IMR-90 (cell line): Measurements from ENCODE around the gene ERCC6. TPM values are rescaled to one million over a fixed set of nuclear protein-coding genes. Genes with fewer than 3 reads are reported as not detected.

Source experiments
- ATAC-seq: fragments of 200-7000 bp; cut with Tn5 transposase; 2 replicates; pipeline ENCODE4 v1.9.1; 2020; ENCODE audit warnings: low read depth, mild to moderate bottlenecking, moderate library complexity
- BruUV-seq: library from RNA; stranded (reverse); fragments of 400-500 nt; replicated peaks from 2 replicates; lab custom pipeline; 2021; lab: Mats Ljungman, UMichigan
- CTCF ChIA-PET: fragments of 300-600 bp; formaldehyde crosslinking; extraction: SDS; loops from one replicate; lab custom pipeline; 2021; ENCODE audit warnings: antibody characterized with exemption; lab: Yijun Ruan, JAX
- POLR2A ChIA-PET: fragments of 300-600 bp; sonication (Branson Sonifier 250); formaldehyde crosslinking; loops from one replicate; lab custom pipeline; 2022; ENCODE audit warnings: antibody characterized with exemption; ENCODE audit not compliant: unreplicated experiment; lab: Charles Lee
- DNase-seq: peaks from one replicate; pipeline ENCODE4 v3.0.0; 2013
- H2AFZ ChIP-seq: replicated peaks from 2 replicates; pipeline ENCODE3; 2013; ENCODE audit warnings: low read length, mild to moderate bottlenecking; ENCODE audit not compliant: poor library complexity
- H2AK5ac ChIP-seq: 2 replicates; pipeline ENCODE4 v1.6.1; 2013; ENCODE audit warnings: low read depth, low read length, inconsistent platforms
- H2AK9ac ChIP-seq: replicated peaks from 2 replicates; pipeline ENCODE3; 2013; ENCODE audit warnings: mild to moderate bottlenecking, low read depth, low read length, moderate library complexity; ENCODE audit not compliant: poor library complexity
- H2BK120ac ChIP-seq: 2 replicates; pipeline ENCODE4 v1.6.1; 2013; ENCODE audit warnings: low read depth, low read length, inconsistent platforms
- H2BK15ac ChIP-seq: 3 replicates; pipeline ENCODE4 v1.6.1; 2013; ENCODE audit warnings: low read depth, low read length, inconsistent platforms
- H2BK20ac ChIP-seq: 2 replicates; pipeline ENCODE4 v1.6.1; 2013; ENCODE audit warnings: low read depth, mild to moderate bottlenecking, inconsistent platforms, low read length, moderate library complexity
- H2BK5ac ChIP-seq: 2 replicates; pipeline ENCODE4 v1.6.1; 2013; ENCODE audit warnings: mild to moderate bottlenecking, low read depth, low read length, inconsistent platforms; ENCODE audit not compliant: poor library complexity, severe bottlenecking
- H3K14ac ChIP-seq: replicated peaks from 2 replicates; pipeline ENCODE4 v1.6.1; 2013; ENCODE audit warnings: low read depth, low read length, inconsistent platforms
- H3K18ac ChIP-seq: 2 replicates; pipeline ENCODE4 v1.6.1; 2013; ENCODE audit warnings: low read depth, low read length, control low read depth
- H3K23ac ChIP-seq: 2 replicates; pipeline ENCODE4 v1.6.1; 2013; ENCODE audit warnings: low read depth, low read length, inconsistent platforms
- H3K27ac ChIP-seq: 2 replicates; pipeline ENCODE4 v1.5.1; 2013; ENCODE audit warnings: mild to moderate bottlenecking, control low read depth, low read length; ENCODE audit not compliant: insufficient read depth
- H3K27me3 ChIP-seq: 2 replicates; pipeline ENCODE4 v1.6.1; 2013; ENCODE audit warnings: low read length; ENCODE audit not compliant: control insufficient read depth, insufficient read depth
- H3K36me3 ChIP-seq: 2 replicates; pipeline ENCODE4 v1.6.1; 2013; ENCODE audit warnings: low read length, mixed read lengths; ENCODE audit not compliant: control insufficient read depth, insufficient read depth
- H3K4ac ChIP-seq: 2 replicates; pipeline ENCODE4 v1.6.1; 2013; ENCODE audit warnings: low read depth, low read length, inconsistent platforms
- H3K4me1 ChIP-seq: 2 replicates; pipeline ENCODE4 v1.6.1; 2013; ENCODE audit warnings: low read length, mixed read lengths; ENCODE audit not compliant: control insufficient read depth, insufficient read depth
- H3K4me2 ChIP-seq: 2 replicates; pipeline ENCODE4 v1.6.1; 2013; ENCODE audit warnings: low read depth, mild to moderate bottlenecking, control low read depth, low read length, moderate library complexity
- H3K4me3 ChIP-seq: 2 replicates; pipeline ENCODE4 v1.5.1; 2013; ENCODE audit warnings: low read depth, mild to moderate bottlenecking, control low read depth, low read length, moderate library complexity; ENCODE audit not compliant: insufficient read depth
- H3K56ac ChIP-seq: 2 replicates; pipeline ENCODE4 v1.6.1; 2013; ENCODE audit warnings: low read length, inconsistent platforms; ENCODE audit not compliant: insufficient read depth; ENCODE audit errors: extremely low read depth
- H3K79me1 ChIP-seq, 2 experiments: 2 replicates each; pipeline ENCODE4 v1.6.1; 2013; ENCODE audit warnings: low read length in 2 of 2, inconsistent platforms in 1 of 2, low read depth in 1 of 2
- H3K9ac ChIP-seq: 2 replicates; pipeline ENCODE4 v1.6.1; 2013; ENCODE audit warnings: low read depth, low read length, control low read depth
- H3K9me1 ChIP-seq: 2 replicates; pipeline ENCODE4 v1.6.1; 2013; ENCODE audit warnings: low read length, inconsistent platforms; ENCODE audit not compliant: insufficient read depth
- H3K9me3 ChIP-seq: 2 replicates; pipeline ENCODE4 v1.6.1; 2013; ENCODE audit warnings: low read length; ENCODE audit not compliant: control insufficient read depth, insufficient read depth
- H4K20me1 ChIP-seq: 2 replicates; pipeline ENCODE4 v1.6.1; 2013; ENCODE audit warnings: low read length, inconsistent platforms; ENCODE audit not compliant: insufficient read depth
- H4K5ac ChIP-seq: 2 replicates; pipeline ENCODE4 v1.6.1; 2013; ENCODE audit warnings: mild to moderate bottlenecking, low read depth, low read length, control low read depth
- H4K8ac ChIP-seq, 2 experiments: 2 replicates each; pipeline ENCODE4 v1.6.1; 2013; ENCODE audit warnings: low read depth in 2 of 2, low read length in 2 of 2, control low read depth in 1 of 2, inconsistent platforms in 1 of 2
- H4K91ac ChIP-seq: 2 replicates; pipeline ENCODE4 v1.6.1; 2013; ENCODE audit warnings: low read depth, low read length, inconsistent platforms; ENCODE audit not compliant: insufficient read depth
- BHLHE40 ChIP-seq: fragments of 150-350 bp; IDR thresholded peaks from 2 replicates; pipeline ENCODE4 v1.6.1; 2016; ENCODE audit warnings: mild to moderate bottlenecking, low read depth, low read length
- CEBPB ChIP-seq: IDR thresholded peaks from 2 replicates; pipeline ENCODE4 v1.6.1; 2012; ENCODE audit warnings: low read depth, low read length, improper control_type of control experiment
- CHD1 ChIP-seq: IDR thresholded peaks from 2 replicates; pipeline ENCODE4 v1.6.1; 2012; ENCODE audit warnings: low read depth, low read length, improper control_type of control experiment
- FOS ChIP-seq: fragments of 150-350 bp; IDR thresholded peaks from 2 replicates; pipeline ENCODE4 v1.6.1; 2016; ENCODE audit warnings: low read depth, low read length
- MAFK ChIP-seq: IDR thresholded peaks from 2 replicates; pipeline ENCODE4 v1.6.1; 2012; ENCODE audit warnings: low read depth, low read length, improper control_type of control experiment
- MAZ ChIP-seq: IDR thresholded peaks from 2 replicates; pipeline ENCODE4 v1.6.1; 2012; ENCODE audit warnings: low read depth, mild to moderate bottlenecking, low read length, improper control_type of control experiment, moderate library complexity, borderline replicate concordance
- MXI1 ChIP-seq: IDR thresholded peaks from 2 replicates; pipeline ENCODE4 v1.6.1; 2012; ENCODE audit warnings: low read depth, mild to moderate bottlenecking, low read length, moderate library complexity, borderline replicate concordance
- NFE2L2 ChIP-seq: fragments of 150-350 bp; IDR thresholded peaks from 2 replicates; pipeline ENCODE4 v1.6.1; 2016; ENCODE audit warnings: low read depth, mild to moderate bottlenecking, low read length
- POLR2A ChIP-seq: IDR thresholded peaks from 2 replicates; pipeline ENCODE4 v1.6.1; 2012; ENCODE audit warnings: mild to moderate bottlenecking, low read depth, low read length
- RAD21 ChIP-seq: IDR thresholded peaks from 2 replicates; pipeline ENCODE4 v1.6.1; 2012; ENCODE audit warnings: low read length, improper control_type of control experiment
- RCOR1 ChIP-seq: IDR thresholded peaks from 2 replicates; pipeline ENCODE4 v1.6.1; 2012; ENCODE audit warnings: mild to moderate bottlenecking, low read length, improper control_type of control experiment; ENCODE audit not compliant: insufficient replicate concordance
- RFX5 ChIP-seq: IDR thresholded peaks from 2 replicates; pipeline ENCODE4 v1.8.0; 2012; ENCODE audit warnings: low read depth, mild to moderate bottlenecking, low read length, moderate library complexity
- SMC3 ChIP-seq: fragments of 150-350 bp; IDR thresholded peaks from 2 replicates; pipeline ENCODE4 v1.6.1; 2016; ENCODE audit warnings: low read depth, mild to moderate bottlenecking, antibody characterized with exemption, low read length, moderate library complexity
- WGBS, 2 experiments: methylation state at CpG; one replicate each; pipeline versions ENCODE4 v1.1.5 to v1.1.7; 2013; ENCODE audit warnings: missing lambda C conversion rate in 2 of 2; ENCODE audit not compliant: insufficient read length in 1 of 2; ENCODE audit errors: extremely low coverage in 2 of 2; 5-methylcytosine and 5-hydroxymethylcytosine counted together
- dilution Hi-C: fragments of 300-500 bp; cut with HindIII; formaldehyde crosslinking; loops from one replicate; pipeline ENCODE4 v1.14.3; 2018; ENCODE audit warnings: low sequenced_read_pairs; ENCODE audit not compliant: unreplicated experiment
- in situ Hi-C: fragments of 300-500 bp; cut with MboI; formaldehyde crosslinking; loops from 3 replicates; pipeline ENCODE4 v1.14.3; 2019; ENCODE audit warnings: low sequenced_read_pairs, inconsistent platforms, mixed read lengths
- intact Hi-C: fragments of 100-400 bp; cut with micrococcal nuclease; formaldehyde crosslinking; loops from 2 replicates; pipeline ENCODE4 v1.10.0; 2022
- polyA plus RNA-seq, 3 experiments: library from polyadenylated mRNA; depleted of rRNA; stranded (reverse); fragments of >200 nt; gene quantifications; 2 replicates each; pipeline ENCODE4 v1.2.3, GENCODE V29; 2012; ENCODE audit warnings: low replicate concordance in 1 of 3
- total RNA-seq: library from RNA; depleted of rRNA; stranded (reverse); fragments of >200 nt; gene quantifications from 2 replicates; pipeline ENCODE4 v1.2.3, GENCODE V29; 2012
- TF ChIP-seq, protein P1 (sequence below): fragments of 150-350 bp; IDR thresholded peaks from 2 replicates; pipeline ENCODE4 v1.6.1; 2017; ENCODE audit warnings: mild to moderate bottlenecking, antibody characterized with exemption, low read length, low read depth
- TF ChIP-seq, protein P2 (sequence below): conservative IDR thresholded peaks from 2 replicates; pipeline ENCODE4 v1.5.1; 2012; ENCODE audit warnings: mild to moderate bottlenecking, low read depth, low read length, improper control_type of control experiment
- TF ChIP-seq, protein P3 (sequence below): fragments of 150-350 bp; IDR thresholded peaks from 2 replicates; pipeline ENCODE4 v1.6.1; 2016; ENCODE audit warnings: low read depth, mild to moderate bottlenecking, low read length, moderate library complexity, borderline replicate concordance

Gene ERCC6
- total and polyA plus RNA-seq, 2 of the 4 experiments (the other 2 are of a cell fraction), result 7.3 to 14.9 TPM

DNA sequence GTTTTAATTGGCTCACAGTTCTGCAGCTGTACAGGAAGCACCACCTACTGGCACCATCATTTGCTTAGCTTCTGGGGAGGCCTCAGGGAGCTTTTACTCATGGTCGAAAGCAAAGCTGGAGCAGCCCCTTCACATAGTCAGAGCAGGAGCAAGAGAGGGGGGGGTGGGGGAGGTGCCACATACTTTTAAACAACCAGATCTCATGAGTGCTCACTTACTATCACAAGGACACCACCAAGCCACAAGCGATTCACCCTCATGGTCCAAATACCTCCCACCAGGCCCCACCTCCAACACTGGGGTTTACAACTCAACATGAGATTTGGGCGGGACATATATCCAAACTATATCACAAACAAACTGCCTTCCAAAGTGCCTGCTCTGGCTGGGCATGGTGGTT lies 39.5 kb upstream of the ERCC6 start:
- H3K79me1 ChIP-seq, result no peaks in the 10 kb centered on the region
- no peak overlapping the region for H3K4me2 ChIP-seq
- H4K8ac ChIP-seq, result no peak overlapping the region
- intact Hi-C loops (no loop called here), dilution Hi-C loops (no loop called here), in situ Hi-C loops (no loop called here)
- no peaks in the 10 kb centered on the region for H4K20me1 ChIP-seq
- H3K9me1 ChIP-seq, result no peaks in the 10 kb centered on the region
- H3K27ac ChIP-seq, result no peak overlapping the region
- TF ChIP-seq, protein P1, sequence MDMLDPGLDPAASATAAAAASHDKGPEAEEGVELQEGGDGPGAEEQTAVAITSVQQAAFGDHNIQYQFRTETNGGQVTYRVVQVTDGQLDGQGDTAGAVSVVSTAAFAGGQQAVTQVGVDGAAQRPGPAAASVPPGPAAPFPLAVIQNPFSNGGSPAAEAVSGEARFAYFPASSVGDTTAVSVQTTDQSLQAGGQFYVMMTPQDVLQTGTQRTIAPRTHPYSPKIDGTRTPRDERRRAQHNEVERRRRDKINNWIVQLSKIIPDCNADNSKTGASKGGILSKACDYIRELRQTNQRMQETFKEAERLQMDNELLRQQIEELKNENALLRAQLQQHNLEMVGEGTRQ, result no peak
- TF ChIP-seq, protein P2, sequence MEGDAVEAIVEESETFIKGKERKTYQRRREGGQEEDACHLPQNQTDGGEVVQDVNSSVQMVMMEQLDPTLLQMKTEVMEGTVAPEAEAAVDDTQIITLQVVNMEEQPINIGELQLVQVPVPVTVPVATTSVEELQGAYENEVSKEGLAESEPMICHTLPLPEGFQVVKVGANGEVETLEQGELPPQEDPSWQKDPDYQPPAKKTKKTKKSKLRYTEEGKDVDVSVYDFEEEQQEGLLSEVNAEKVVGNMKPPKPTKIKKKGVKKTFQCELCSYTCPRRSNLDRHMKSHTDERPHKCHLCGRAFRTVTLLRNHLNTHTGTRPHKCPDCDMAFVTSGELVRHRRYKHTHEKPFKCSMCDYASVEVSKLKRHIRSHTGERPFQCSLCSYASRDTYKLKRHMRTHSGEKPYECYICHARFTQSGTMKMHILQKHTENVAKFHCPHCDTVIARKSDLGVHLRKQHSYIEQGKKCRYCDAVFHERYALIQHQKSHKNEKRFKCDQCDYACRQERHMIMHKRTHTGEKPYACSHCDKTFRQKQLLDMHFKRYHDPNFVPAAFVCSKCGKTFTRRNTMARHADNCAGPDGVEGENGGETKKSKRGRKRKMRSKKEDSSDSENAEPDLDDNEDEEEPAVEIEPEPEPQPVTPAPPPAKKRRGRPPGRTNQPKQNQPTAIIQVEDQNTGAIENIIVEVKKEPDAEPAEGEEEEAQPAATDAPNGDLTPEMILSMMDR, result no peak
- TF ChIP-seq MXI1, result no peak
- no peak for TF ChIP-seq NFE2L2
- TF ChIP-seq, protein P3, sequence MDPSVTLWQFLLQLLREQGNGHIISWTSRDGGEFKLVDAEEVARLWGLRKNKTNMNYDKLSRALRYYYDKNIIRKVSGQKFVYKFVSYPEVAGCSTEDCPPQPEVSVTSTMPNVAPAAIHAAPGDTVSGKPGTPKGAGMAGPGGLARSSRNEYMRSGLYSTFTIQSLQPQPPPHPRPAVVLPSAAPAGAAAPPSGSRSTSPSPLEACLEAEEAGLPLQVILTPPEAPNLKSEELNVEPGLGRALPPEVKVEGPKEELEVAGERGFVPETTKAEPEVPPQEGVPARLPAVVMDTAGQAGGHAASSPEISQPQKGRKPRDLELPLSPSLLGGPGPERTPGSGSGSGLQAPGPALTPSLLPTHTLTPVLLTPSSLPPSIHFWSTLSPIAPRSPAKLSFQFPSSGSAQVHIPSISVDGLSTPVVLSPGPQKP, result no peak
- TF ChIP-seq BHLHE40, result no peak
- no peak for TF ChIP-seq MAFK
- no peak for TF ChIP-seq RAD21
- no peak for TF ChIP-seq CEBPB
- TF ChIP-seq RCOR1, result no peak
- no peak for TF ChIP-seq CHD1
- TF ChIP-seq RFX5, result no peak
- TF ChIP-seq SMC3, result no peak
- TF ChIP-seq MAZ, result no peak
- no peak for TF ChIP-seq FOS
- TF ChIP-seq POLR2A, result no peak
- no peak overlapping the region for H2BK20ac ChIP-seq
- no CpG with 5 or more reads among the region's 3 CpGs for WGBS, 2 experiments
- no peak overlapping the region for H2AK5ac ChIP-seq
- H2BK120ac ChIP-seq, result no peak overlapping the region
- H3K18ac ChIP-seq, result no peak overlapping the region
- H3K27me3 ChIP-seq, result peaks cover 3% of the 10 kb centered on the region
- H2AFZ ChIP-seq, result no peak overlapping the region
- BruUV-seq, result no TSS peak
- no peak overlapping the region for H2BK5ac ChIP-seq
- H2BK15ac ChIP-seq, result no peak overlapping the region
- no peaks in the 10 kb centered on the region for H3K9me3 ChIP-seq
- no peaks in the 10 kb centered on the region for H3K36me3 ChIP-seq
- H4K5ac ChIP-seq, result no peak overlapping the region
- H4K91ac ChIP-seq, result no peak overlapping the region
- no peak overlapping the region for H3K23ac ChIP-seq
- DNase-seq (no peak), ATAC-seq (no peak)
- no peak overlapping the region for H3K4me3 ChIP-seq
- H3K4me1 ChIP-seq, result no peaks in the 10 kb centered on the region
- H3K14ac ChIP-seq, result no peak overlapping the region
- POLR2A ChIA-PET, result no interaction called here
- H3K56ac ChIP-seq, result no peak overlapping the region
- H3K9ac ChIP-seq, result no peak overlapping the region
- CTCF ChIA-PET, result no interaction called here
- H2AK9ac ChIP-seq, result no peak overlapping the region
- H3K4ac ChIP-seq, result no peak overlapping the region
